AG09319 (cell line): ENCODE data around the gene LMAN1.

Source experiments
- DNase-seq: peaks from one replicate; pipeline ENCODE4 v3.0.0-alpha.2; 2010; ENCODE audit warnings: low read depth; ENCODE audit errors: extremely low read depth
- CTCF ChIP-seq: IDR thresholded peaks from 2 replicates; pipeline ENCODE4 v1.5.1; 2011; ENCODE audit warnings: low read depth, mild to moderate bottlenecking, inconsistent platforms, low read length, moderate library complexity

Gene LMAN1

GRCh38 chr18:59303656-59304195 is 55.3 kb downstream of the LMAN1 start:
- no peak for TF ChIP-seq CTCF
- no peak for DNase-seq

GRCh38 chr18:59303006-59303405 is 56.1 kb downstream of the LMAN1 start:
- no peak for DNase-seq
- TF ChIP-seq CTCF = no peak

GRCh38 chr18:59301929-59302328 is 57.1 kb downstream of the LMAN1 start:
- DNase-seq = no peak
- TF ChIP-seq CTCF = no peak

GRCh38 chr18:59300676-59301285 is 58.3 kb downstream of the LMAN1 start:
- no peak for DNase-seq
- TF ChIP-seq CTCF = no peak

GRCh38 chr18:59298871-59299270 is 60.2 kb downstream of the LMAN1 start:
- no peak for DNase-seq
- no peak for TF ChIP-seq CTCF

GRCh38 chr18:59293317-59293716 is 65.7 kb downstream of the LMAN1 start:
- no peak for TF ChIP-seq CTCF
- no peak for DNase-seq

GRCh38 chr18:59286341-59286740 is 72.7 kb downstream of the LMAN1 start:
- DNase-seq = no peak
- no peak for TF ChIP-seq CTCF
